Endothelial cell of umbilical vein (primary cell): ENCODE results near the gene IL24.

ENCODE experiments used
- EZH2 ChIP-seq: IDR thresholded peaks from 2 replicates; pipeline ENCODE4 v1.6.1; 2012; ENCODE audit warnings: borderline replicate concordance, low read depth, mild to moderate bottlenecking, moderate library complexity, low read length, inconsistent platforms; ENCODE audit not compliant: severe bottlenecking
- FOS ChIP-seq: IDR thresholded peaks from 2 replicates; pipeline ENCODE4 v1.6.1; 2011; ENCODE audit warnings: mild to moderate bottlenecking, low read length, moderate library complexity, borderline replicate concordance; ENCODE audit not compliant: insufficient read depth
- GATA2 ChIP-seq: IDR thresholded peaks from 2 replicates; pipeline ENCODE4 v1.7.0; 2011; ENCODE audit warnings: low read depth, mild to moderate bottlenecking, moderate library complexity, mixed read lengths, low read length; ENCODE audit not compliant: insufficient read length, insufficient read depth
- JUN ChIP-seq: IDR thresholded peaks from 2 replicates; pipeline ENCODE4 v1.6.1; 2011; ENCODE audit warnings: borderline replicate concordance, low read depth; ENCODE audit not compliant: insufficient read length, insufficient read depth
- MYC ChIP-seq: IDR thresholded peaks from one replicate; pipeline ENCODE4 v1.6.1; 2011; ENCODE audit warnings: mild to moderate bottlenecking, low read depth, low read length
- POLR2A ChIP-seq: IDR thresholded peaks from 2 replicates; pipeline ENCODE4 v1.6.1; 2012; ENCODE audit warnings: low read depth, mild to moderate bottlenecking, control low read depth, low read length
- POLR2AphosphoS5 ChIP-seq: IDR thresholded peaks from 2 replicates; pipeline ENCODE4 v1.6.1; 2012; ENCODE audit warnings: low read depth, mild to moderate bottlenecking, control low read depth, low read length, moderate library complexity; ENCODE audit not compliant: insufficient read depth
- TF ChIP-seq, protein P1 (sequence below), 2 donors: IDR thresholded peaks; 1 replicate in 1 of 2; 2 replicates in 1 of 2; pipeline ENCODE4 v1.5.1; 2011; ENCODE audit warnings: low read length in 2 of 2, mild to moderate bottlenecking in 2 of 2, moderate library complexity in 2 of 2, control low read depth in 1 of 2, inconsistent platforms in 1 of 2, low read depth in 1 of 2; ENCODE audit not compliant: insufficient read depth in 1 of 2; ENCODE audit errors: extremely low read depth in 1 of 2
- TF ChIP-seq, protein P2 (sequence below): IDR thresholded peaks from 2 replicates; pipeline ENCODE4 v1.6.1; 2011; ENCODE audit not compliant: insufficient read depth, insufficient read length

GRCh38 chr1:206892351-206892984 lies 4.8 kb upstream of the IL24 start:
- TF ChIP-seq, protein P1, sequence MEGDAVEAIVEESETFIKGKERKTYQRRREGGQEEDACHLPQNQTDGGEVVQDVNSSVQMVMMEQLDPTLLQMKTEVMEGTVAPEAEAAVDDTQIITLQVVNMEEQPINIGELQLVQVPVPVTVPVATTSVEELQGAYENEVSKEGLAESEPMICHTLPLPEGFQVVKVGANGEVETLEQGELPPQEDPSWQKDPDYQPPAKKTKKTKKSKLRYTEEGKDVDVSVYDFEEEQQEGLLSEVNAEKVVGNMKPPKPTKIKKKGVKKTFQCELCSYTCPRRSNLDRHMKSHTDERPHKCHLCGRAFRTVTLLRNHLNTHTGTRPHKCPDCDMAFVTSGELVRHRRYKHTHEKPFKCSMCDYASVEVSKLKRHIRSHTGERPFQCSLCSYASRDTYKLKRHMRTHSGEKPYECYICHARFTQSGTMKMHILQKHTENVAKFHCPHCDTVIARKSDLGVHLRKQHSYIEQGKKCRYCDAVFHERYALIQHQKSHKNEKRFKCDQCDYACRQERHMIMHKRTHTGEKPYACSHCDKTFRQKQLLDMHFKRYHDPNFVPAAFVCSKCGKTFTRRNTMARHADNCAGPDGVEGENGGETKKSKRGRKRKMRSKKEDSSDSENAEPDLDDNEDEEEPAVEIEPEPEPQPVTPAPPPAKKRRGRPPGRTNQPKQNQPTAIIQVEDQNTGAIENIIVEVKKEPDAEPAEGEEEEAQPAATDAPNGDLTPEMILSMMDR (IDR thresholded peaks at IDR 0.05; ENCODE audit: extremely low read depth in 1 of 2, insufficient read depth in 1 of 2, low read depth in 1 of 2, low read length in 2 of 2) = no peak
- TF ChIP-seq POLR2A (no peak), GATA2 (no peak), POLR2AphosphoS5 (no peak), JUN (no peak), MYC (no peak), EZH2 (no peak), FOS (no peak)
- TF ChIP-seq, protein P2, sequence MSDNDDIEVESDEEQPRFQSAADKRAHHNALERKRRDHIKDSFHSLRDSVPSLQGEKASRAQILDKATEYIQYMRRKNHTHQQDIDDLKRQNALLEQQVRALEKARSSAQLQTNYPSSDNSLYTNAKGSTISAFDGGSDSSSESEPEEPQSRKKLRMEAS = no peak
